Adrenal gland (tissue), 5 donors: Measurements from ENCODE around the gene LMF1.

Experiments used
- CTCF ChIP-seq, 6 experiments: fragments of 450-650 bp in 4 of 6; fragments of 200-600 bp in 2 of 6; sonication (generic) in 1 of 6; IDR thresholded peaks; 1 replicate in 5 of 6; 2 replicates in 1 of 6; pipeline versions ENCODE4 v1.5.1 to v1.8.0; 2016 to 2021; ENCODE audit warnings: antibody characterized with exemption in 6 of 6, mild to moderate bottlenecking in 2 of 6, moderate library complexity in 1 of 6
- POLR2A ChIP-seq, 2 donors: fragments of 450-650 bp; IDR thresholded peaks; one replicate each; pipeline ENCODE4 v1.6.1; 2017; ENCODE audit warnings: antibody characterized with exemption in 2 of 2, mild to moderate bottlenecking in 2 of 2, moderate library complexity in 1 of 2
- donor health status: DM: no; HTN: no; CAD: no.

GRCh38 chr16:967077-967541 is 3.7 kb downstream of the LMF1 start:
- TF ChIP-seq CTCF (IDR thresholded peaks at IDR 0.05) (no peak), POLR2A (IDR thresholded peaks at IDR 0.05) (no peak)
